Kidney (tissue), 14 donors: Measurements from ENCODE around the gene C1R. TPM values are rescaled to one million over a fixed set of nuclear protein-coding genes. Genes with fewer than 3 reads are reported as not detected.
"Not testable (repeated sequence)": the region's sequence is repeated elsewhere in the genome, so short reads cannot be mapped to it uniquely, and the experiment has no call there.

Experiments
- DNase-seq, 5 donors: peaks; one replicate each; pipeline ENCODE4 v3.0.0-alpha.2; 2013 to 2020
- FAIRE-seq: peaks from 2 replicates; lab custom pipeline; 2012; peaks lifted over from hg19 to GRCh38; lab: Jason Lieb, UNC
- H3K27ac ChIP-seq, 2 donors: one replicate each; pipeline ENCODE4 v1.7.0; 2013; ENCODE audit warnings: low read depth in 2 of 2, low read length in 2 of 2, inconsistent platforms in 1 of 2
- H3K27me3 ChIP-seq: one replicate; pipeline ENCODE4 v1.7.1; 2013; ENCODE audit warnings: low read length, inconsistent platforms; ENCODE audit not compliant: control insufficient read depth, insufficient read depth
- H3K36me3 ChIP-seq, 3 donors: one replicate each; pipeline versions ENCODE4 v1.7.0 to v1.7.1; 2013; ENCODE audit warnings: low read length in 3 of 3, control low read depth in 1 of 3, inconsistent platforms in 1 of 3; ENCODE audit not compliant: insufficient read depth in 3 of 3, control insufficient read depth in 2 of 3
- H3K4me1 ChIP-seq, 3 donors: one replicate each; pipeline versions ENCODE4 v1.7.0 to v1.7.1; 2013; ENCODE audit warnings: low read length in 3 of 3, inconsistent platforms in 1 of 3, low read depth in 1 of 3; ENCODE audit not compliant: control insufficient read depth in 2 of 3, insufficient read depth in 2 of 3
- H3K4me3 ChIP-seq, 3 donors: one replicate each; pipeline versions ENCODE4 v1.7.0 to v1.8.1; 2013; ENCODE audit warnings: low read length in 3 of 3, control low read depth in 1 of 3, inconsistent platforms in 1 of 3
- H3K9ac ChIP-seq, 3 donors: one replicate each; pipeline versions ENCODE4 v1.7.0 to v1.7.1; 2013; ENCODE audit warnings: low read length in 3 of 3, control low read depth in 1 of 3, inconsistent platforms in 1 of 3
- H3K9me3 ChIP-seq, 3 donors: one replicate each; pipeline versions ENCODE4 v1.7.0 to v1.7.1; 2013; ENCODE audit warnings: low read length in 3 of 3, control low read depth in 1 of 3, inconsistent platforms in 1 of 3; ENCODE audit not compliant: control insufficient read depth in 2 of 3, insufficient read depth in 1 of 3
- CTCF ChIP-seq: IDR thresholded peaks from 3 replicates; pipeline ENCODE4 v1.5.1; 2012; ENCODE audit warnings: mild to moderate bottlenecking, moderate library complexity, borderline replicate concordance; ENCODE audit not compliant: insufficient read depth; ENCODE audit errors: extremely low read depth
- intact Hi-C: fragments of 100-400 bp; cut with DNase I; formaldehyde crosslinking; loops from one replicate; pipeline ENCODE4 v1.11.1; 2022
- polyA plus RNA-seq: library from polyadenylated mRNA; stranded (reverse); fragments of 350-450 nt; fragmentation: Illumina TruSeq; extraction: RNeasy Lipid Tissue Mini Kit (QIAGEN cat#74804); gene quantifications from one replicate; pipeline ENCODE4 v1.2.3, GENCODE V29; 2014; ENCODE audit warnings: low read depth, low replicate concordance; ENCODE audit not compliant: insufficient read depth
- total RNA-seq: library from RNA; stranded (reverse); fragmentation: NEBNext Ultra II Directional; extraction: Animal tissue kit (Norgen Biotek cat#: 25700); gene quantifications from one replicate; pipeline ENCODE4 v1.2.1, GENCODE V29; 2021
- donor health status: control.
- donor health status: control.
- donor health status: control.
- donor health status: control.
- donor health status: control.
- donor health status: DM: yes; HTN: yes; CAD: no.
- donor health status: Normal renal cell carcinoma (clear cell type).

Gene C1R
- total and polyA plus RNA-seq, 2 donors from 2014 or later, result 183 to 514 TPM

GRCh38 chr12:7108003-7108795, 16.0 kb upstream of the C1R start:
- TF ChIP-seq CTCF, result no peak
- no peaks in the 10 kb centered on the region for H3K36me3 ChIP-seq
- no peaks in the 10 kb centered on the region for H3K9me3 ChIP-seq
- DNase-seq, result peak; percentile 76 to 95 (median 88)
- H3K9ac ChIP-seq, result peak overlapping the region; percentile 24 to 91 (median 79)
- no peaks in the 10 kb centered on the region for H3K27me3 ChIP-seq
- H3K4me1 ChIP-seq, result peaks cover 0 to 8% (median 0%) of the 10 kb centered on the region in 3 donors
- intact Hi-C loops, result no loop called here
- peak overlapping the region; percentile 58 to 77 (median 71) for H3K4me3 ChIP-seq
- no peak for FAIRE-seq
- peak overlapping the region; percentile 59 to 90 for H3K27ac ChIP-seq

- H3K4me3 ChIP-seq, result peak overlapping the region; percentile 58 to 77 (median 71)
- FAIRE-seq (no peak), DNase-seq (no peak)
- H3K4me1 ChIP-seq, result peaks cover 0 to 8% (median 0%) of the 10 kb centered on the region in 3 donors
- H3K27ac ChIP-seq, result peak overlapping the region; percentile 59 to 90
- no peaks in the 10 kb centered on the region for H3K9me3 ChIP-seq
- H3K9ac ChIP-seq, result peak overlapping the region in 2 of 3 donors; percentile 5 to 91
- no peak for TF ChIP-seq CTCF
- intact Hi-C loops, result no loop called here
- no peaks in the 10 kb centered on the region for H3K36me3 ChIP-seq
- no peaks in the 10 kb centered on the region for H3K27me3 ChIP-seq
Measured at GRCh38 chr12:7107636-7108002, 15.4 kb upstream of the C1R start.

- peak; percentile 46 for FAIRE-seq
- DNase-seq, H3K4me1 ChIP-seq, H3K27me3 ChIP-seq, H3K36me3 ChIP-seq, H3K9ac ChIP-seq, H3K9me3 ChIP-seq, intact Hi-C loops, H3K27ac ChIP-seq, H3K4me3 ChIP-seq: not testable (repeated sequence)
Measured at GRCh38 chr12:7107181-7107580, 14.9 kb upstream of the C1R start.

- DNase-seq, result no peak
- FAIRE-seq, result no peak
- no peak overlapping the region for H3K27ac ChIP-seq
- no peaks in the 10 kb centered on the region for H3K36me3 ChIP-seq
- TF ChIP-seq CTCF, result no peak
- H3K9ac ChIP-seq, result no peak overlapping the region
- H3K4me3 ChIP-seq, result no peak overlapping the region
- no peaks in the 10 kb centered on the region for H3K27me3 ChIP-seq
- H3K9me3 ChIP-seq, result no peaks in the 10 kb centered on the region
- H3K4me1 ChIP-seq, result peaks cover 0 to 8% (median 0%) of the 10 kb centered on the region in 3 donors
- intact Hi-C loops, result no loop called here
Measured at GRCh38 chr12:7106082-7106481, 13.8 kb upstream of the C1R start.
